ENCODE results near the gene CHD2. TPM values are rescaled to one million over a fixed set of nuclear protein-coding genes. Genes with fewer than 3 reads are reported as not detected.

Gene CHD2
- total and polyA plus RNA-seq, 2 donors (not counting 3 experiments of a cell fraction or from before 2014, with no cell fraction given) = 53.8 to 97.9 TPM

- ChIA-PET POLR2A (interaction anchor here (0.7 kb wide), 1 partner anchor 146 kb away, joined by 3 read pairs; no protein-coding TSS in a partner anchor), CTCF (interaction anchor here (0.8 to 2.1 kb wide), 2 partner anchors 12 to 144 kb away, joined by 3 to 8 read pairs; no protein-coding TSS in a partner anchor)
- H3K9me3 ChIP-seq (replicated peaks; ENCODE audit: control insufficient read depth, insufficient read depth, low read length) = no peaks in the 10 kb centered on the region
- no peak overlapping the region for H3K9ac ChIP-seq (replicated peaks; ENCODE audit: extremely low read depth, insufficient read depth, low read length)
- no peak overlapping the region for H3K27ac ChIP-seq (ENCODE audit: insufficient read depth, low read depth, low read length)
- FAIRE-seq (no peak), DNase-seq (ENCODE audit: low read depth, low spot score) (no peak)
- no peaks in the 10 kb centered on the region for H4K20me1 ChIP-seq (replicated peaks; ENCODE audit: control insufficient read depth, extremely low read depth, insufficient read depth, low read length)
- no peak overlapping the region for H3K4me3 ChIP-seq (replicated peaks in 1 of 3; ENCODE audit: insufficient read depth in 1 of 3, low read depth in 1 of 3, low read length in 3 of 3)
- no peaks in the 10 kb centered on the region for H3K4me1 ChIP-seq (ENCODE audit: control insufficient read depth, extremely low read depth, insufficient read depth, low read length)
- TF ChIP-seq, protein P1, sequence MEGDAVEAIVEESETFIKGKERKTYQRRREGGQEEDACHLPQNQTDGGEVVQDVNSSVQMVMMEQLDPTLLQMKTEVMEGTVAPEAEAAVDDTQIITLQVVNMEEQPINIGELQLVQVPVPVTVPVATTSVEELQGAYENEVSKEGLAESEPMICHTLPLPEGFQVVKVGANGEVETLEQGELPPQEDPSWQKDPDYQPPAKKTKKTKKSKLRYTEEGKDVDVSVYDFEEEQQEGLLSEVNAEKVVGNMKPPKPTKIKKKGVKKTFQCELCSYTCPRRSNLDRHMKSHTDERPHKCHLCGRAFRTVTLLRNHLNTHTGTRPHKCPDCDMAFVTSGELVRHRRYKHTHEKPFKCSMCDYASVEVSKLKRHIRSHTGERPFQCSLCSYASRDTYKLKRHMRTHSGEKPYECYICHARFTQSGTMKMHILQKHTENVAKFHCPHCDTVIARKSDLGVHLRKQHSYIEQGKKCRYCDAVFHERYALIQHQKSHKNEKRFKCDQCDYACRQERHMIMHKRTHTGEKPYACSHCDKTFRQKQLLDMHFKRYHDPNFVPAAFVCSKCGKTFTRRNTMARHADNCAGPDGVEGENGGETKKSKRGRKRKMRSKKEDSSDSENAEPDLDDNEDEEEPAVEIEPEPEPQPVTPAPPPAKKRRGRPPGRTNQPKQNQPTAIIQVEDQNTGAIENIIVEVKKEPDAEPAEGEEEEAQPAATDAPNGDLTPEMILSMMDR (IDR thresholded peaks at IDR 0.05; ENCODE audit: extremely low read depth in 1 of 2, insufficient read depth in 1 of 2, low read depth in 1 of 2, low read length in 2 of 2) = no peak
- TF ChIP-seq MAX (IDR thresholded peaks at IDR 0.05; ENCODE audit: insufficient read depth, insufficient read length) = no peak
- BruUV-seq (replicated peaks) = no TSS peak
- intact Hi-C loops (cut with micrococcal nuclease) (no loop called here), dilution Hi-C loops (cut with MboI; ENCODE audit: extremely low pct_ligation_motif_present, low sequenced_read_pairs) (loop anchor here (10.0 kb wide), 1 partner anchor 53 kb away; no protein-coding TSS in a partner anchor)
- H2AFZ ChIP-seq (ENCODE audit: low read depth, low read length) = no peak overlapping the region
- peaks cover 51% of the 10 kb centered on the region for H3K79me2 ChIP-seq (ENCODE audit: control insufficient read depth, insufficient read depth, low read length)
- H3K9me1 ChIP-seq (replicated peaks; ENCODE audit: control insufficient read depth, extremely low read depth, insufficient read depth, low read length) = no peaks in the 10 kb centered on the region
- no peak overlapping the region for H3K4me2 ChIP-seq (ENCODE audit: insufficient read depth, low read length)
- H3K27me3 ChIP-seq (ENCODE audit: control insufficient read depth in 2 of 2, insufficient read depth in 2 of 2, low read length in 2 of 2) = no peaks in the 10 kb centered on the region
- peaks cover 29 to 70% of the 10 kb centered on the region in 2 experiments for H3K36me3 ChIP-seq (ENCODE audit: control insufficient read depth in 2 of 2, extremely low read depth in 1 of 2, insufficient read depth in 2 of 2, low read length in 2 of 2)
Observed at GRCh38 chr15:92941668-92942067, 41.5 kb downstream of the CHD2 start.

GRCh38 chr15:92942706-92943105 is 42.6 kb downstream of the CHD2 start:
- Histone ChIP-seq H2AFZ (ENCODE audit: low read depth, low read length) (no peak overlapping the region), H3K4me2 (ENCODE audit: insufficient read depth, low read length) (no peak overlapping the region), H3K4me1 (ENCODE audit: control insufficient read depth, extremely low read depth, insufficient read depth, low read length) (no peaks in the 10 kb centered on the region), H3K36me3 (ENCODE audit: control insufficient read depth in 2 of 2, extremely low read depth in 1 of 2, insufficient read depth in 2 of 2, low read length in 2 of 2) (peaks cover 31 to 75% of the 10 kb centered on the region in 2 experiments), H4K20me1 (replicated peaks; ENCODE audit: control insufficient read depth, extremely low read depth, insufficient read depth, low read length) (no peaks in the 10 kb centered on the region), H3K79me2 (ENCODE audit: control insufficient read depth, insufficient read depth, low read length) (peaks cover 52% of the 10 kb centered on the region), H3K9me3 (replicated peaks; ENCODE audit: control insufficient read depth, insufficient read depth, low read length) (no peaks in the 10 kb centered on the region), H3K27ac (ENCODE audit: insufficient read depth, low read depth, low read length) (no peak overlapping the region), H3K4me3 (replicated peaks in 1 of 3; ENCODE audit: insufficient read depth in 1 of 3, low read depth in 1 of 3, low read length in 3 of 3) (no peak overlapping the region), H3K27me3 (ENCODE audit: control insufficient read depth in 2 of 2, insufficient read depth in 2 of 2, low read length in 2 of 2) (no peaks in the 10 kb centered on the region), H3K9me1 (replicated peaks; ENCODE audit: control insufficient read depth, extremely low read depth, insufficient read depth, low read length) (no peaks in the 10 kb centered on the region), H3K9ac (replicated peaks; ENCODE audit: extremely low read depth, insufficient read depth, low read length) (no peak overlapping the region)
- FAIRE-seq (no peak), DNase-seq (ENCODE audit: low read depth, low spot score) (no peak)
- no TSS peak for BruUV-seq (replicated peaks)
- ChIA-PET POLR2A (no interaction called here), CTCF (interaction anchor here (1.0 to 2.1 kb wide), 2 partner anchors 21 to 146 kb away, joined by 3 to 8 read pairs; no protein-coding TSS in a partner anchor)
- intact Hi-C loops (cut with micrococcal nuclease) = no loop called here
- TF ChIP-seq JUN (IDR thresholded peaks at IDR 0.05; ENCODE audit: borderline replicate concordance, insufficient read depth, insufficient read length, low read depth) = no peak
- TF ChIP-seq POLR2A (IDR thresholded peaks at IDR 0.05; ENCODE audit: low read depth, low read length) = no peak
- TF ChIP-seq MAX (IDR thresholded peaks at IDR 0.05; ENCODE audit: insufficient read depth, insufficient read length) = no peak
- TF ChIP-seq GATA2 (IDR thresholded peaks at IDR 0.05; ENCODE audit: insufficient read depth, insufficient read length, low read depth, low read length) = no peak
- TF ChIP-seq, protein P1 (IDR thresholded peaks at IDR 0.05; ENCODE audit: extremely low read depth in 1 of 2, insufficient read depth in 1 of 2, low read depth in 1 of 2, low read length in 2 of 2) = no peak
- dilution Hi-C loops (cut with MboI; ENCODE audit: extremely low pct_ligation_motif_present, low sequenced_read_pairs) = loop anchor here (10.0 kb wide), 1 partner anchor 52 kb away; no protein-coding TSS in a partner anchor
